ENCODE measurements around the gene GATA1.

Gene GATA1

GRCh38 chrX:48786341-48786800 lies at the start of gene GATA1:
Gene GATA1 (plus strand): TSS chrX:48786590. CDS start chrX:48791110, 4,520 bp downstream.
- DNase-seq (ENCODE audit: low read depth) = no peak

GRCh38 chrX:48736878-48737212 lies 49.5 kb upstream of the GATA1 start:
- no peak for DNase-seq (ENCODE audit: low read depth)

GRCh38 chrX:48737213-48737938 lies 49.0 kb upstream of the GATA1 start:
- DNase-seq (ENCODE audit: low read depth) = peak; percentile 71

GRCh38 chrX:48737940-48738339 lies 48.5 kb upstream of the GATA1 start:
- DNase-seq (ENCODE audit: low read depth) = no peak

GRCh38 chrX:48741834-48742233 lies 44.6 kb upstream of the GATA1 start:
- DNase-seq (ENCODE audit: low read depth) = no peak

GRCh38 chrX:48745222-48745621 lies 41.2 kb upstream of the GATA1 start:
- DNase-seq (ENCODE audit: low read depth) = no peak

GRCh38 chrX:48747415-48748016 lies 38.9 kb upstream of the GATA1 start:
- DNase-seq (ENCODE audit: low read depth) = no peak

GRCh38 chrX:48749182-48749581 lies 37.2 kb upstream of the GATA1 start:
- no peak for DNase-seq (ENCODE audit: low read depth)

- no peak for DNase-seq (ENCODE audit: low read depth)
These were observed 35.0 kb upstream of the GATA1 start for GRCh38 chrX:48751343-48751742.

- no peak for DNase-seq (ENCODE audit: low read depth)
These were observed 33.9 kb upstream of the GATA1 start for GRCh38 chrX:48752498-48752897.

- no peak for DNase-seq (ENCODE audit: low read depth)
These were observed 32.6 kb upstream of the GATA1 start for GRCh38 chrX:48753708-48754228.

- no peak for DNase-seq (ENCODE audit: low read depth)
These were observed 32.2 kb upstream of the GATA1 start for GRCh38 chrX:48754238-48754637.

GRCh38 chrX:48761674-48762471 lies 24.5 kb upstream of the GATA1 start, which contains the start of gene GLOD5:
Gene GLOD5 (plus strand): TSS chrX:48761747. CDS start chrX:48761791, 44 bp downstream.
- DNase-seq (ENCODE audit: low read depth) = no peak

GRCh38 chrX:48769230-48769629 lies 17.2 kb upstream of the GATA1 start:
- no peak for DNase-seq (ENCODE audit: low read depth)

- DNase-seq (ENCODE audit: low read depth) = no peak
These were observed 16.1 kb upstream of the GATA1 start for GRCh38 chrX:48770296-48770695.

- no peak for DNase-seq (ENCODE audit: low read depth)
These were observed 13.8 kb upstream of the GATA1 start for GRCh38 chrX:48772602-48773001.

GRCh38 chrX:48776818-48777439 lies 9.5 kb upstream of the GATA1 start:
- DNase-seq (ENCODE audit: low read depth) = no peak

- DNase-seq (ENCODE audit: low read depth) = no peak
These were observed 7.0 kb upstream of the GATA1 start for GRCh38 chrX:48779399-48779798.

- DNase-seq (ENCODE audit: low read depth) = no peak
These were observed 4.7 kb upstream of the GATA1 start for GRCh38 chrX:48781705-48782104.

- no peak for DNase-seq (ENCODE audit: low read depth)
These were observed 4.2 kb upstream of the GATA1 start for GRCh38 chrX:48782216-48782615.

- no peak for DNase-seq (ENCODE audit: low read depth)
These were observed 3.6 kb upstream of the GATA1 start for GRCh38 chrX:48782795-48783194.

GRCh38 chrX:48784726-48785125 lies 1.7 kb upstream of the GATA1 start:
- no peak for DNase-seq (ENCODE audit: low read depth)

Measured in activated gamma-delta T cell treated with anti-CD3 and anti-CD28 coated beads, Interleukin-2, amount 50 U/mL, for 16 hours (primary cell).